HepG2 (cell line): Measurements from ENCODE around the gene CTNNA3. TPM values are rescaled to one million over a fixed set of nuclear protein-coding genes. Genes with fewer than 3 reads are reported as not detected.

Source experiments
- ATAC-seq: fragments of 200-7000 bp; cut with Tn5 transposase; 3 replicates; pipeline ENCODE4 v1.9.1; 2020; ENCODE audit warnings: mild to moderate bottlenecking, moderate library complexity
- BruUV-seq: library from RNA; stranded (reverse); fragments of 400-500 nt; replicated peaks from 2 replicates; lab custom pipeline; 2021; lab: Mats Ljungman, UMichigan
- CTCF ChIA-PET: fragments of 300-600 bp; formaldehyde crosslinking; extraction: SDS; loops from one replicate; lab custom pipeline; 2021; ENCODE audit warnings: low total read pairs, inconsistent platforms, low intra/inter-chr PET ratio; lab: Yijun Ruan, JAX
- POLR2A ChIA-PET: fragments of 350-600 bp; sonication (Branson Sonifier 250); formaldehyde crosslinking; loops from one replicate; lab custom pipeline; 2020; ENCODE audit warnings: antibody characterized with exemption, inconsistent platforms; lab: Yijun Ruan, JAX
- DNase-seq: peaks from one replicate; pipeline ENCODE4 v3.0.0-alpha.2; 2015; ENCODE audit warnings: low spot score
- FAIRE-seq: peaks from 3 replicates; lab custom pipeline; 2011; peaks lifted over from hg19 to GRCh38; lab: Jason Lieb, UNC
- H2AFZ ChIP-seq: one replicate; pipeline ENCODE4 v1.6.1; 2011; ENCODE audit warnings: low read length, inconsistent platforms
- H3K27ac ChIP-seq: fragments of 300-600 bp; 3 replicates; pipeline ENCODE4 v1.8.0; 2011; ENCODE audit warnings: mixed run types, mild to moderate bottlenecking, mixed read lengths, low read length, inconsistent platforms; ENCODE audit not compliant: insufficient read depth; ENCODE audit errors: extremely low read length
- H3K27me3 ChIP-seq, 2 experiments: fragments of 200-600 bp in 1 of 2; 2 replicates in 1 of 2; 3 replicates in 1 of 2; pipeline versions ENCODE4 v1.6.0 to v1.8.0; 2011; ENCODE audit warnings: low read length in 2 of 2, mild to moderate bottlenecking in 2 of 2, moderate library complexity in 2 of 2, inconsistent platforms in 1 of 2; ENCODE audit not compliant: insufficient read depth in 2 of 2, control insufficient read depth in 1 of 2
- H3K36me3 ChIP-seq, 2 experiments: fragments of 200-600 bp in 1 of 2; replicated peaks in 1 of 2; 2 replicates in 1 of 2; 3 replicates in 1 of 2; pipeline versions ENCODE4 v1.5.1 to v1.8.0; 2011; ENCODE audit warnings: low read length in 2 of 2, inconsistent platforms in 1 of 2; ENCODE audit not compliant: insufficient read depth in 2 of 2, control insufficient read depth in 1 of 2
- H3K4me1 ChIP-seq: 2 replicates; pipeline ENCODE4 v1.5.1; 2012; ENCODE audit warnings: low read length, inconsistent platforms; ENCODE audit not compliant: insufficient read depth
- H3K4me2 ChIP-seq: 2 replicates; pipeline ENCODE4 v1.6.0; 2011; ENCODE audit warnings: low read depth, low read length, inconsistent platforms
- H3K4me3 ChIP-seq, 3 experiments: fragments of 200-600 bp in 1 of 3; sonication (generic), shearing (Covaris generic) in 1 of 3; replicated peaks in 1 of 3; 2 replicates each; pipeline ENCODE4 v1.5.1; 2011 to 2016; ENCODE audit warnings: low read length in 3 of 3, inconsistent platforms in 2 of 3, low read depth in 2 of 3, mild to moderate bottlenecking in 2 of 3, control low read depth in 1 of 3, mixed read lengths in 1 of 3; ENCODE audit not compliant: insufficient read depth in 1 of 3
- H3K79me2 ChIP-seq: one replicate; pipeline ENCODE4 v1.6.1; 2011; ENCODE audit warnings: low read length, inconsistent platforms; ENCODE audit not compliant: insufficient read depth
- H3K9ac ChIP-seq: 2 replicates; pipeline ENCODE4 v1.6.0; 2011; ENCODE audit warnings: mild to moderate bottlenecking, low read depth, low read length, inconsistent platforms; ENCODE audit not compliant: insufficient read depth
- H3K9me3 ChIP-seq: 2 replicates; pipeline ENCODE4 v1.5.1; 2012; ENCODE audit warnings: mild to moderate bottlenecking, low read length
- H4K20me1 ChIP-seq: 2 replicates; pipeline ENCODE4 v1.6.0; 2011; ENCODE audit warnings: inconsistent platforms, mild to moderate bottlenecking, low read length, moderate library complexity; ENCODE audit not compliant: insufficient read depth
- HIVEP1 ChIP-seq: sonication (generic); formaldehyde crosslinking; IDR thresholded peaks from 2 replicates; pipeline ENCODE4 v1.4.0; 2020; ENCODE audit warnings: mild to moderate bottlenecking, missing genetic modification reagents
- NFE2 ChIP-seq: sonication (generic); formaldehyde crosslinking; IDR thresholded peaks from 2 replicates; pipeline ENCODE4 v1.4.0; 2020; ENCODE audit warnings: missing genetic modification reagents
- PTBP1 ChIP-seq: fragments of 200-400 bp; formaldehyde crosslinking; IDR thresholded peaks from 2 replicates; pipeline ENCODE4 v1.6.1; 2018; ENCODE audit warnings: low read length, low read depth; ENCODE audit not compliant: poor library complexity, severe bottlenecking
- RXRB ChIP-seq: IDR thresholded peaks from 2 replicates; pipeline ENCODE4 v1.6.1; 2016; ENCODE audit warnings: borderline replicate concordance, missing genetic modification reagents, missing compliant biosample characterization
- TARDBP ChIP-seq: sonication (generic); formaldehyde crosslinking; IDR thresholded peaks from 2 replicates; pipeline ENCODE4 v1.8.0; 2022; ENCODE audit warnings: mild to moderate bottlenecking, missing genetic modification reagents
- TRIM24 ChIP-seq: sonication (generic); formaldehyde crosslinking; IDR thresholded peaks from 2 replicates; pipeline ENCODE4 v1.8.0; 2022; ENCODE audit warnings: mild to moderate bottlenecking, missing genetic modification reagents
- ZNF160 ChIP-seq: sonication (generic); formaldehyde crosslinking; IDR thresholded peaks from 2 replicates; pipeline ENCODE4 v1.8.0; 2022; ENCODE audit warnings: mild to moderate bottlenecking, inconsistent platforms, missing genetic modification reagents
- ZNF431 ChIP-seq: sonication (generic); formaldehyde crosslinking; IDR thresholded peaks from 2 replicates; pipeline ENCODE4 v1.9.0; 2022; ENCODE audit warnings: missing genetic modification reagents, low read depth, mild to moderate bottlenecking, borderline replicate concordance
- ZNF761 ChIP-seq: sonication (generic); formaldehyde crosslinking; conservative IDR thresholded peaks from 2 replicates; pipeline ENCODE4 v1.4.0; 2020; ENCODE audit warnings: mild to moderate bottlenecking, missing genetic modification reagents
- WGBS: methylation state at CpG from one replicate; pipeline ENCODE4 v1.1.6; 2017; ENCODE audit warnings: low lambda C conversion rate; 5-methylcytosine and 5-hydroxymethylcytosine counted together
- in situ Hi-C: cut with HindIII; loops from 2 replicates; pipeline ENCODE4 v1.10.0; 2017; ENCODE audit warnings: low pct_unique_long_range_greater_than_20kb; ENCODE audit not compliant: extremely low pct_ligation_motif_present
- intact Hi-C: fragments of 100-400 bp; cut with micrococcal nuclease; formaldehyde crosslinking; loops from one replicate; pipeline ENCODE4 v1.10.0; 2022; ENCODE audit not compliant: unreplicated experiment
- polyA plus RNA-seq, 8 experiments: library from polyadenylated mRNA; depleted of rRNA in 3 of 8; stranded (reverse) in 7 of 8; unstranded in 1 of 8; fragments of >200 nt; fragmentation: Illumina TruSeq in 4 of 8; extraction: Trizol in 4 of 8; gene quantifications; 2 replicates each; pipeline versions ENCODE4 v1.2.1 to v1.2.3, GENCODE V29; 2011 to 2016; ENCODE audit warnings: low read depth in 4 of 8, missing spikeins in 1 of 8, mixed read lengths in 1 of 8; ENCODE audit not compliant: insufficient read depth in 1 of 8
- total RNA-seq, 5 experiments: library from RNA; depleted of rRNA; stranded (reverse); fragments of >200 nt; fragmentation: Illumina TruSeq; extraction: Trizol; gene quantifications; 2 replicates each; pipeline ENCODE4 v1.2.3, GENCODE V29; 2016; ENCODE audit warnings: low read depth in 1 of 5
- TF ChIP-seq, protein P1 (sequence below): IDR thresholded peaks from 2 replicates; pipeline ENCODE4 v1.6.1; 2016; ENCODE audit warnings: missing compliant biosample characterization, missing genetic modification reagents, borderline replicate concordance
- TF ChIP-seq, protein P2 (sequence below): sonication (generic); formaldehyde crosslinking; IDR thresholded peaks from 2 replicates; pipeline ENCODE4 v1.5.0; 2020; ENCODE audit warnings: missing genetic modification reagents, mild to moderate bottlenecking, borderline replicate concordance
- TF ChIP-seq, protein P3 (sequence below): sonication (generic); formaldehyde crosslinking; IDR thresholded peaks from 2 replicates; pipeline ENCODE4 v1.4.0; 2020; ENCODE audit warnings: mild to moderate bottlenecking, missing genetic modification reagents

Gene CTNNA3
- total and polyA plus RNA-seq, 2 of the 13 experiments (the other 11 are each of a cell fraction or from before 2014, with no cell fraction given) = not detected

DNA sequence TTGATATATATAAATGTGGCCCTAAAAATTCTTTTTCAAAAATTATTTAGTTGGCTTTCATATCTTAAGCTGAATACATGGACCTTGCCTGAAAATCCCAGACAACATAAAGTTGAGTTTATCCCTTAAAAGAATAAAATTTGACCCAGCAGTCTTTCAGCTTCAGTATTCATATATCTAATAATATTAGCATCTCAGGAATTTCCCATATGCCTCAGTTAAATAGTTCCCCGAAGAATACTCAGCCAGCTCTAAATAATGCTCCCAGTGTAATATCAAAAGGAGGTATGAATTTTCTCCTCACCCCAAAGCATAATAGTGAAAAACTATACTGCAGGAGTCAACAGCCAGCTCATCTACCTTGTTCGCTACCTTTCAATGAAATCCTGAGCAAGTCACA, 145.9 kb downstream of the CTNNA3 start (continued):
- TF ChIP-seq ZNF160 (CRISPR knock-in tag) (no peak), NFE2 (CRISPR knock-in tag) (no peak)

DNA sequence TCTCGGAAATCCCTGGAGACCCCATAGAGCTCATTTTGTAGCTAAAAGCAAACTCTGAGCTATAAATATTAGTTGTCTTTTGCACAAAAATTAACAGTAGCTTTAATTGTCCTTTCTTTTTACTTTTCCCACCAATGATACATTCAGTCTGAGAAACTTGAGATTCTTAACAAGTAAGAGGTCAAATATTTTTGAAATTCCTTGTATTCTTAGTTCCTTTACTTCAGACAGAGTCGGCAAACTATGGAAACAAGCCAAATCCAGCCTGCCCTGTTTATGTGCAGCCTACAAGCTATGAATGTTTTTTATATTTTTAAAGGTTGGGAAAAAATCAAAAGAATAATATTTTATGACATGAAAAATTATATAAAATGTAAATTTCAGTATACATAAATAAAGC, 146.6 kb downstream of the CTNNA3 start:
- no peak overlapping the region for H3K4me3 ChIP-seq
- TF ChIP-seq ZNF761 (CRISPR knock-in tag) (no peak), TARDBP (no peak), ZNF431 (CRISPR knock-in tag) (no peak), RXRB (CRISPR knock-in tag) (no peak), PTBP1 (no peak), HIVEP1 (CRISPR knock-in tag) (no peak), TRIM24 (CRISPR knock-in tag) (no peak)
- TF ChIP-seq, protein P1, sequence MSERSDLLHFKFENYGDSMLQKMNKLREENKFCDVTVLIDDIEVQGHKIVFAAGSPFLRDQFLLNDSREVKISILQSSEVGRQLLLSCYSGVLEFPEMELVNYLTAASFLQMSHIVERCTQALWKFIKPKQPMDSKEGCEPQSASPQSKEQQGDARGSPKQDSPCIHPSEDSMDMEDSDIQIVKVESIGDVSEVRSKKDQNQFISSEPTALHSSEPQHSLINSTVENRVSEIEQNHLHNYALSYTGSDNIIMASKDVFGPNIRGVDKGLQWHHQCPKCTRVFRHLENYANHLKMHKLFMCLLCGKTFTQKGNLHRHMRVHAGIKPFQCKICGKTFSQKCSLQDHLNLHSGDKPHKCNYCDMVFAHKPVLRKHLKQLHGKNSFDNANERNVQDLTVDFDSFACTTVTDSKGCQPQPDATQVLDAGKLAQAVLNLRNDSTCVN (CRISPR knock-in tag) = no peak
- TF ChIP-seq, protein P2, sequence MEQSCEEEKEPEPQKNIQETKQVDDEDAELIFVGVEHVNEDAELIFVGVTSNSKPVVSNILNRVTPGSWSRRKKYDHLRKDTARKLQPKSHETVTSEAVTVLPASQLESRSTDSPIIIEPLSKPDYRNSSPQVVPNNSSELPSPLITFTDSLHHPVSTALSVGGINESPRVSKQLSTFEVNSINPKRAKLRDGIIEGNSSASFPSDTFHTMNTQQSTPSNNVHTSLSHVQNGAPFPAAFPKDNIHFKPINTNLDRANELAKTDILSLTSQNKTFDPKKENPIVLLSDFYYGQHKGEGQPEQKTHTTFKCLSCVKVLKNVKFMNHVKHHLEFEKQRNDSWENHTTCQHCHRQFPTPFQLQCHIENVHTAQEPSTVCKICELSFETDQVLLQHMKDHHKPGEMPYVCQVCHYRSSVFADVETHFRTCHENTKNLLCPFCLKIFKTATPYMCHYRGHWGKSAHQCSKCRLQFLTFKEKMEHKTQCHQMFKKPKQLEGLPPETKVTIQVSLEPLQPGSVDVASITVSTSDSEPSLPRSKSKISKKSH (CRISPR knock-in tag) = no peak
- TF ChIP-seq, protein P3, sequence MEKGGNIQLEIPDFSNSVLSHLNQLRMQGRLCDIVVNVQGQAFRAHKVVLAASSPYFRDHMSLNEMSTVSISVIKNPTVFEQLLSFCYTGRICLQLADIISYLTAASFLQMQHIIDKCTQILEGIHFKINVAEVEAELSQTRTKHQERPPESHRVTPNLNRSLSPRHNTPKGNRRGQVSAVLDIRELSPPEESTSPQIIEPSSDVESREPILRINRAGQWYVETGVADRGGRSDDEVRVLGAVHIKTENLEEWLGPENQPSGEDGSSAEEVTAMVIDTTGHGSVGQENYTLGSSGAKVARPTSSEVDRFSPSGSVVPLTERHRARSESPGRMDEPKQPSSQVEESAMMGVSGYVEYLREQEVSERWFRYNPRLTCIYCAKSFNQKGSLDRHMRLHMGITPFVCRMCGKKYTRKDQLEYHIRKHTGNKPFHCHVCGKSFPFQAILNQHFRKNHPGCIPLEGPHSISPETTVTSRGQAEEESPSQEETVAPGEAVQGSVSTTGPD (CRISPR knock-in tag) = no peak
- WGBS = 0% methylated on average over 2 of the region's 2 CpGs
- no peak overlapping the region for H2AFZ ChIP-seq
- H3K27ac ChIP-seq = no peak overlapping the region
- H3K9ac ChIP-seq = no peak overlapping the region
- in situ Hi-C loops = no loop called here
- ATAC-seq (no peak), DNase-seq (no peak), FAIRE-seq (no peak)
- no peaks in the 10 kb centered on the region for H3K36me3 ChIP-seq
- intact Hi-C loops = no loop called here
- no peaks in the 10 kb centered on the region for H3K9me3 ChIP-seq
- H4K20me1 ChIP-seq = no peaks in the 10 kb centered on the region
- ChIA-PET CTCF (no interaction called here), POLR2A (no interaction called here)
- H3K27me3 ChIP-seq = no peaks in the 10 kb centered on the region
- BruUV-seq = no TSS peak
- no peaks in the 10 kb centered on the region for H3K4me1 ChIP-seq
- H3K4me2 ChIP-seq = no peak overlapping the region
- no peaks in the 10 kb centered on the region for H3K79me2 ChIP-seq
